Measurements from ENCODE around the gene KCNQ1.

KCNQ1 gene

DNA sequence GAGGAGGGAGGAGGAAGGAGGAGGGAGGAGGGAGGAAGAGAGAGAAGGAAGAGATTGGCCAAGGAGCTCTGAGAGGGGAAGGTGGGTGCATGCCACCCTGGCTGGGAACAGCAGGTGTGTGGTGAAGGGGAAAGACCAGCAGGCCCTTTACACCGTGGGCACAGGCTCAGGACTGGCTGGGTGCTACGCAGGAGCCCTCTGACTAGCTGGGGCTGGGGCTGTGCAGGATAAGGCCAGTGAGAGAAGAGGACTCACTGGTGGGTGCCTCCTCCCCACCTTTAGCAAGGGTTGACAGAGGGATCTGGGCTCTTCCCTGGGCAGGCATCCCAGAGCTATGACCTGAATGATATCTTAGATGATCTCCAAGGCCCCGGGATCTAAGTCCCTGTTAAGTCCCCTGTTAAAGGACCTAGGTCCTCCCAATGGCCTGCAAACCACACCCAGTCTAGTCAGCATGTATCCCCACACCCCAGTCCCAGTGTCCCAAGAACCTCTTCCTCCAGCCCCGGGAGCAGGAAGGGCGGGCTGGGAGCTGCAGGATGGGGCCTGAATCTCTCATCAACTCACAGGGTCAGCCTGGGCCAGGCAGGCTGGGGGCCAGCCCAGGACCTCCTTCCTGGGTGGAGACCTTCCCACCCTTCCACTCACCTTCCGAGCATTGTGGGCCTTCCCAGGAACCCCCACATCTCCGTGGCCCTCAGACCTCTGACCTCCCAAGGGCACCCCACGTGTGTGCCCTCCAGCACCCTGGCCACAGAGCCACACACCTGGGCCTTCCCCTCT is 385.4 kb downstream of the KCNQ1 start:
- no peak for DNase-seq (ENCODE audit: low read depth)

DNA sequence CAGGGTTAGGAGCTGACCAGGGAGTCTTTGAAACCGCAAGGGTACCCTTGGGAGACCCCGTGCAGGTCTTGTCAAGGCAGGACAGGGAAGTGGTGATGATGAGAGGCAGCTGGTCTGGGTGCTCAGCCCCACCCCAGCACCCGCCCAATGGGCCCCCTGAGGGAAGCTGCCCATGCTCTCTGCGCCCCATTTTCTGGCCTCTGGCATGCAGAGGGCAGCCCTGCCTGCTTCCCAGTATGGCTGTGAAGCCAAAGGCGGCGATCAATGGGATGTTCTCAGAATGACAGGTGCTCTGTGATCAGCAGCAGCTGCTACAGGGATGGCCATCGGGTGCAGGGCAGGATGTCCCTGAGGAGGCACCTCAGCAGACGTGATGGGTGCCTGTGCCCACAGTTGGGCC is 386.1 kb downstream of the KCNQ1 start:
- DNase-seq (ENCODE audit: low read depth) = no peak

DNA sequence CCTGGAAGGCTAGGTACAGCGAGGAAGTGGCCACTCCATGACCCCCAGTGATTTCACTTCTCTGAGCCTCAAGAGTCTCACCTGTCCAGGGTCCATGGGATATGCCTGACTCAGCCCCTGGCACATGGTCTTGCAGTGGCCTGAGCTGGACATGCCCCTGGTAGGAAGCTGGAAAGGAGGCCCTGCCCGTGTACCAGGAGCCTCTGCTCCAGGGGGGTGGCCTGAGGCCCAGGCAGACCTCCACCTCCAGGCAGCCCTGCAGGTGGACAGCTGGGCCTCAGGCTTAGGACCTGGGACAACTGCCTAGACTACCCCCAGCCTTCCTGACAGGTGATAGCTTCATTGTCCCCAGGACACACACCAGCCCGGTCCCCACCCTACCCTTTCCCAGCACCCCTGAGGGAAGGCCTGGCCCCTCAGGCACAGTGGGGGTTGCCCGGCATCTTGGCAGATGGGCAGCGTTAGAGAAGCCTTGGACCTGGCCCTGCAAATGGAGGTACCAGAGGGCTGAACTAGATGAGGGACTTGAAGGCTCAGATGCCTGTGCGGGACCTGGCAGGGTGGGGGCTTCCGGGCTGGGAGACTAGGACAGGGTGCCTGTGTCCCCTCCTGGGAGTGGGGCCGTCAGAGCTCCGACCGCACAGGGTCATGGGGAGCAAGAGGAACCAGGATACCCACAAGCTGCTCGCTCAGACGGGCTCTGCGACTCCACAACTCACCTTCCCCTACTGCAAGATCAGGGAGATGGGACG is 387.1 kb downstream of the KCNQ1 start:
- no peak for DNase-seq (ENCODE audit: low read depth)

DNA sequence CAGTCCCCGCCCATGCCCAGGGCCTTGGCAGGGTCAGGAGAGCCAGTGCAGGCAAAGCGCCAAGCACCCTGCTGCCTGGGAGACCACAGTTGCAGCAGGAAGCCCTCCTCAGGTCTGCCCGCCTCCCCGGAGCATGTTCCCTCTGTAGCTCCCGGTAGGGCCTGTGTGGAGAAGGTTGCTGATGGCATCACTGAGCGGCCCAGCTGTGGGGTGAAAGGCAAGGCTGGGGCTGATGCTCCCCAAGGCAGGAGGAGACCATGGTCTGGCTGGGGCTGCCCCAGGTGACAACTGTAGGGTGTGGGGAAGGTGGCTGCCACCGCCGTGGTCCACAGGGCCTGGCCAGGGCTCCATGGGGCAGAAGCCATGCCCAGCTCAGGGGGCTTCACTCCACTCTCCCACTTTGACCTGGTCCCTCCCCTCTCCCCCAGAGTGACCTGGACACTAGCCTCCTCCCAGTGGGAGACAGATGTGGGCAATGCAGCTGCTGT is 387.8 kb downstream of the KCNQ1 start:
- DNase-seq (ENCODE audit: low read depth) = no peak

DNA sequence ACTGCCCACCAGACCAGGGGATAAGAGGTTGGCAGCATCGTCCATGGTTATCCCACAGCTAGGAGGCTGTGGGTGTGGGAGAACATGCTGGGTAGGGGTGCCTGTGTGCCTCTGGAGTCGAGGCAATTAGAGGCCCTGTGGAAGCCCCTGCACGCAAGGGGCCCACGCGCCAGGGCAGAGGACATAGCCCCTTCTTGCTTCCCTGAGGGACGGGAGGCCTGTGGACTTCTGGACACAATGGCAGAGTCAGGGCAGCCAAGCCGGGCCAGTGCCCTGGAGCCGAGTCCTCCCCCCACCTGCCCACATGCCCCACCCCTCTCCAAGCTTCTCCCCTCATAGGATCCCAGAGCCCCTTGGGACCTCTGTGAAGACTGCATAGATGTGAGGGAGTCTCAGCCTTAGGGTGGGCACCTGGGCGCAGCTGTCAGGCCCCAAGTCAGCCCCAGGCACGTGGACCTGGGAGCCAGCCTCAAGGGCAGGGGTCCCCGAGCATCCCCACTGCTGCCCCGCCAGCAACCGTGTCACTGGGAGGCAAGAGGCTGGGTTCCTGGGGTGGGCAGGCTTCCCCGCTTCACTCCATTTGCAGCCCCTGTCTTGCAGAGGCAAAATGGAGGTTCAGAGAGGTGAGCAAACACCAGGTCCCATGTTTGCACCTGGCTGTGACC is 388.4 kb downstream of the KCNQ1 start:
- no peak for DNase-seq (ENCODE audit: low read depth)

DNA sequence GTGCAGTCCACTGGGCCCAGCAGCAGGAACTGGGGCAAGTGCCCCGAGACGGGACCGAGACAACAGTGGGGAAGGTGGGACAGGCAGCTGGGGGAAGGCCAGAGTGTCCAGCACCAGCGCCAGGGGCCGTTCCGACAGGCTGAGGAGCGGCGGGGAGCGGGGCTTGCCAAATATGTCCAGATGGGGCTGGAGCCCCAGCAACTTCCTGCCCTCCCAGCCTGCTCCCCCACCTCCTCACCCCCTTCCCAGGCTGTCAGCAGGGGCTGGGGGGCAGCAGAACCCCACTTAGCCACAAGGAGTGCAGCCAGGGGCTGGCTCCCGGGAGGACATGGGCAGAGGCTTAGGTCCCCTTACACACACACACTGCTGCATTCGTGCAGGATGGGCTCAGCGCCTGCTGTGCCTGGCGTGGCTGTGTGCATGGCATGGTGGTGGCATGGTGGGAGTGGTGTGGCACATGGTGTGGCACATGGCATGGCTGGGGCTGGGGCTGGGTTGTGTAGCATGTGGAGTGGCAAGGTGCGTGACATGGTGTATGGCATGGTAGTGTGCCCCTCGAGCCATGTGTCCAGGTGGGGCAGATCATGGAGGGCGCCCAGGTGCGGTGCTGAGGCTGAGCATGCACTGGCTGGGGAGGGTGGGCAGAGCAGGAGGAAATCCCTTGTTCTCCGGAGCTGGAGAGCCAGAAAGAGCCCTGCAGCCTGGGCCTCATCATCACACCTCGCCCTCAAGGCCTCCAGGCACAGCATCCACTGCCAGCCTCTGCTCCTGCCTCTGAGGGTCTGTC is 389.1 kb downstream of the KCNQ1 start:
- no peak for DNase-seq (ENCODE audit: low read depth)

DNA sequence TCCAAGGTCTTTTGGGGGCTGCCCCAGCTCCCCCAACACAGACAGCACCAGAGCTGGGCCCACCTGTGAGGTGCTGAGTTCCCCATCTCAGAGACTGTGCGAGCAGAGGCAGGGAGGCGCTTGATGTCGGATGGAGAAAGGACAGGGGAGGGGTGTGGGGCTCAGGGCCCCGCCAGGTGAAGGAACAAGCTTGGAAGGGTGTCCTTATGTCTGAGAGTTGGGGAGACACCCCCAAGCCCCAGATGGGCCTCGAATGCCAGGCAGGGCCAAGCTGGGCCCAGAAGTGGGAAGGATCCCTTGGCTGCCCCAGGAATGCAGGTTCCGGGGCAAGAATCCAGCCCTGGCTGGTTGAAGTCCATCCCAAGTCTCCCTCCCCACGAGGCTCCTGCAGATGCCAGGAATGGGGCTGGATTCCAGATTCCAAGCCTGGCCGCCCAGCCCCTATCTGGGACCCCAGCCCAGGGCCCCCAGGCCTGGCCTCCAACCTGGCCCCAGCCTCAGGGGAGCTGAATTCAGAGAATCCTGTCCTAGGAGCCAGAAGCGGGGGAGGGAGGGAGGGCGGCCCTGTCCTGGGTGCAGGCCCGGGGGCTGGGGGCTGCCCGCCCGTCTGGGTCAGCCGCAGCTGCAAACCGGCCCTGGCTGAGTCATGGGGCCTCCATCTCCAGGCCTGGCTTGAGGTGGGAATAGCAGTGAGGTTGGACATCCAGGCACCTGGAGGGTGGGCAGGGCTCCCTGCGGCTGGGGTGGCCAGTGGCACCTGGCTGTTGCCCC is 389.9 kb downstream of the KCNQ1 start:
- no peak for DNase-seq (ENCODE audit: low read depth)

DNA sequence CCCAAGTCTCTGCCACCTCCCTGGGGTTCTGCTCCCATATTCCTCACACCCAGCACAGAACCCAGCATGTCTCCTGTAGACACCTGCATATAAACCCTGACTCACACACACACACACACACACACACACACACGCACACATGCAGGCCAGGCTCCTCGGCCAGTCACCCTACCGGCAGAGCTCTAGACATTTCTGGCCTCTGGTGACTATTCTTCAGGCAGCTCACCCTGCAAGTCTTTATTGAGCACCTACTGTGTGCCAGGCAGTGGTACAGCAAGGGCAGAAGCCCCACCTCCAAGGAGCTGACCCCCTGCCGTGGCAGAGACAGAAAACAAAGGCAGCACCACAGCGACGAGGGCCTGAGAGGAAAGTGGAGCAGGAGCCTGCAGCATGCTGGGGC is 390.5 kb downstream of the KCNQ1 start:
- DNase-seq (ENCODE audit: low read depth) = no peak

DNA sequence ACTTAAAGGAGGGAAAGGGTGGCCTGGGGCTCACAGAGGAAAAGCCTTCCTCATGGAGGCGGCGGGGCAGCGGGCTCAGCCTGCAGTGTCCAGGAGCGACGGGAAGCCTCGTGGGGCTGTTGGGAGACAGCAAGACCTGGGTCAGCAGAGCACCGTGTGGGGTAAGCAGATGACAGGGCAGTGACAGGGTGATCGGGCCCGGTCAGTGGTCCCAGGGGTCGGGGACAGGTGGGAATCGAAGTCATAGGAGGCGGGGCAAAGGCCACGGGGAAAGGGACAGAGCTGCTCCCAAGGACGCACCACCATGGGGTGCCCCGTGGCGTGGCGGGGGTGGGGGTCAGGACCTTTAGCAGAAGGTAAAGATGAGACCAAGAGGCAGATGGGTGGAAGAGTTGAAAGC is 390.9 kb downstream of the KCNQ1 start:
- DNase-seq (ENCODE audit: low read depth) = no peak

DNA sequence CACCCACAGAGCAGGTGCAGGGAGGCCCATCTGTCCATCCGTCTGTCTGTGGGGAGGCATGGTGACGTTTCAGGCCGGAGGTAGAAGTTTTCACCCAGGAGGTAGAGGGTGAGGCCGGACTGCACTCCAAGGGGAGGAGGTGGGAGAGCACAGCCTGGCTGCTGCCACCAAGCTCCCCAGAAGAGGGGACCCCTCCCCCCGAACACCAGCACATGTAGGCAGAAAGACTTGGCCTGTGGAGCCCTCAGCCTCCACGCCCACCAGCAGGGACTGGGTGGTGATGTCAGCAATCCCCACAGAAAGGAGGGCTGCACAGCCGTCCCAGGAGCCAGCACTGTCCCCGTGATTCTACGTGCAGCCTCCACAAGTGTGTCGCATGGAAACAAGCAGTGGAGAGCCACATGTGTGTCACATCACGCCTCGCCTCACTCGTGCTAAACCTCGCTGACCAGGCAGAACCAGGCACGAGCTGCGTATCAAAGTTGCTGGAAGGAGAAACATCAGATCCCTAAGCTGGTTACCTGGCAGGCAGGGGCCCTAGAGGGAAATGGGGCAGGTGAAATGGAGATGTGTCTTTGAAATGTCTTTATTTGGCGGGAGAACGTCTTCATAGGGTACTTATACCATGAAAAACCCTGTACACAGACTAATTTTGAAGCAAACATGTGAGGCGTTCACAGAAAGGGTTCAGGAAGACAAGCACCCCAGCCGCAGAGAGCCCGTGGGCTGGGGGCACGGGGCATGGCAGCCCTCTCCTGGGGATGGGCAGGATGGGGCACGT is 391.7 kb downstream of the KCNQ1 start:
- DNase-seq (ENCODE audit: low read depth) = no peak

DNA sequence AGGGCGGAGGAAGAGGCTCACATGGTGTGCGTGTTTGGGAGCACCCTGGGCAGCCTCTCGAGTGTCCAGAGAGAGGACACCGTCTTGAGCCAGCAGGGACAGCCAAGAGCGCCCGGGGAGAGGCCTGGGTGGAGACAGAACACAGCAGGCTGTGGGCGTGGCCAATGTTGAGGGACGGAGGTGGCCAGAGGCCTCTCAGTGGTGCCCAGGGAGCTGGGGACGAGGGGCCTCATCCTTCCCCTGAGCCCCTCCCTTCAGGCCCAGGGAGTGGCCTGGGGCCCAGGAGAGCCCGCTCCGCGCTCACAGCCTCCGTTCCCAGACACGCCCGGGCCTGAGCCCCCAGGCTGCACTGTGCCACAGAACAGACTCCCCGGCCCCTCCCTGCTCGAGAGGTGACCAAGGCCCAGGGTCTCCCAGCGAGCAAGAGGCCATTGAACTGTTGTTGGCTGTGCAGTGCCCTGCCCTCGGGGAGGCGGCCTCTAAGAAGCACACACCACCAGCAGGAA is 392.3 kb downstream of the KCNQ1 start:
- DNase-seq (ENCODE audit: low read depth) = no peak

DNA sequence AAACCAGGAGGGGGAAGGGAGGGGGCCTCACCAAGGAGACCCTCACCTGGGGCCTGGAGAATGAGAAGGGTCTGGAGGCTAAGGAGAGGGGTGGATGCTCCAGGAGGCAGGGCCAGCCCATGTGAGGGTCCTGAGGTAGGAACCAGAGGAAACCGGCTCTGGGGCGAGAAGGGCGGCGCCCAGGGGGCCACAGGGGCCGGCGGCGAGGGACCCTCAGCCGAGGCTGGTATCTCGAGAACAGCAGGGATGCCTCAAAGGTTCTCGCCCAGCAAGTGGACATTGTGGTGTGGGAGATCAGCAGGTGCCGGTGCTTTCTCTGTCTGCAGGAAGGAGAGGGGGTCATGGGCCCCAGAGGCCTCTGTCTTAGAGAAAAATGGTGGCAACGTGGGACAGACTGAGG is 392.8 kb downstream of the KCNQ1 start:
- DNase-seq (ENCODE audit: low read depth) = no peak

DNA sequence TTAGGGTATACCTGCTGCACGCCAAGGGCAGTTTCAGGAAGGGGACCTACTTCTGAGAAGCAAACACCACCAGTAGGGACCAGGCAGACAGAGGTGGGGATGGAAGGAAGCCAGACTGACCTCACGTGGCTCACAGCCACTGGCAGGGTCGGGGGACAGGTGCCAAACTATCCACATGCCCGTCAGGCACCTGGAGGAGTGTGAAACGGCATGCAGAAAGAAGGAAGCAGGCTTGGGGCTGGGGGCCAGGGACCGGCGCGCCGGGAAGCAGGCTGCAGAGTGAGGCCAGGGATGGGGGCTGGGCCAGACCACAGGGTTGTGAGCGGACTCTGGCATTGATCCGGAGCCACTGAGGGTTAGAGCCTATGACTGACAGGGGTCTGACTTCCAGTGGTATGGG is 393.3 kb downstream of the KCNQ1 start:
- DNase-seq (ENCODE audit: low read depth) = no peak

DNA sequence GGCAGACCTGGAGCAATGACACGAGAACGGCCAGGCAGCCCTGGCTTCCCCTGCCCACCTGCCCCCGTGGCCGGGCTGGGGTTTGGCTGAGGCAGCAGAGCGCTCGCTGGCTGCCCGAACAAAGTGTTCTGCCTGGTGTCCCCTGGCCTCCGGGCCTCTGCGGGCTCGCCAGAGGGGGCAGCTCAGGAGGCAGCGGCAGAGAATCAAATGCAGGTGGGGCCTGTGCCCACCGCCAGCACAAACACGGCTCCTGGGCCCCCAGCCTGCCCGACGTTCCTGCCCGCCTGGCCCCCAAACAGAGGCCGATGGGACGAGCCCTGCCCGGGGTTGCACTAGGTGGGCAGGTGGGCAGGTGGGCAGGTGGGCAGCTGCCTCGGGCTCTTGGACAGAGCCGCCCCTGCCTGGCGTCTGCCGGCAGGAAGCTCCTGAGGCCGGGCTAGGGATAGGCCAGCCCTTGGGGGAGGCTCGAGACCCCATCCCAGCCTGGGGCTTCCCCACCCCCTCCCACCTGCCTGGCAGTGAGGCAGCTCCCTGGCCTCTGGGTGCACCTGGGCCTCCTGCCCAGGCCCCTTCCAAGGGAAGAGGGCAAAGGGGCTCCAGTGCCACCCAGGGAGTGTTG is 394.0 kb downstream of the KCNQ1 start:
- no peak for DNase-seq (ENCODE audit: low read depth)

DNA sequence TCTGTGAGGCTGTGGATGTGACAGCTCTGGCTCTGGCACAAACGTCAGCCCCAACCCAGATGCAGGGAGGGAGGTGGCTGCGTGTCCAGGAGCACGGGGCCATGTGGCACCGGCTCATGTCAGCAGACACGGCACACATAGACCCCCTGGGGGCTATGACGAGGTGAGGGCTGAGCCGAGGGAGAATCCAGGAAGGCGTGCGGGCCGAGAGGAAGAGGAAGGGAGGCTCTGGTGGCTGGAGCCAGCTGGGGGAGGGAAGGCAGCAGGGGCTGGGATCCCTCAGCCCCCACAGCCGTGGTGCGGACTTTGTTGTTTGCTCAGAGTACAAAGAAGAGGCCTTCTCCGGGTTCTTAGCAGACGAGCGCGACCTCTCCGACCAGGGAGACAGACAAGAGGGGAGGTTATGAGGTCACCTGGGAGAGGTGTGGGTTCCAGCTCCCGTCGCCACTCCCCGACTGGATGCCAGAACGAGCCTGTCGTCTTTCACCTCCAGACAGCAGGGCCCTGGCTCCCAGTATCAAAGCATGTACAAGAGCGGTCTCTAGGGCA is 394.7 kb downstream of the KCNQ1 start:
- no peak for DNase-seq (ENCODE audit: low read depth)

DNA sequence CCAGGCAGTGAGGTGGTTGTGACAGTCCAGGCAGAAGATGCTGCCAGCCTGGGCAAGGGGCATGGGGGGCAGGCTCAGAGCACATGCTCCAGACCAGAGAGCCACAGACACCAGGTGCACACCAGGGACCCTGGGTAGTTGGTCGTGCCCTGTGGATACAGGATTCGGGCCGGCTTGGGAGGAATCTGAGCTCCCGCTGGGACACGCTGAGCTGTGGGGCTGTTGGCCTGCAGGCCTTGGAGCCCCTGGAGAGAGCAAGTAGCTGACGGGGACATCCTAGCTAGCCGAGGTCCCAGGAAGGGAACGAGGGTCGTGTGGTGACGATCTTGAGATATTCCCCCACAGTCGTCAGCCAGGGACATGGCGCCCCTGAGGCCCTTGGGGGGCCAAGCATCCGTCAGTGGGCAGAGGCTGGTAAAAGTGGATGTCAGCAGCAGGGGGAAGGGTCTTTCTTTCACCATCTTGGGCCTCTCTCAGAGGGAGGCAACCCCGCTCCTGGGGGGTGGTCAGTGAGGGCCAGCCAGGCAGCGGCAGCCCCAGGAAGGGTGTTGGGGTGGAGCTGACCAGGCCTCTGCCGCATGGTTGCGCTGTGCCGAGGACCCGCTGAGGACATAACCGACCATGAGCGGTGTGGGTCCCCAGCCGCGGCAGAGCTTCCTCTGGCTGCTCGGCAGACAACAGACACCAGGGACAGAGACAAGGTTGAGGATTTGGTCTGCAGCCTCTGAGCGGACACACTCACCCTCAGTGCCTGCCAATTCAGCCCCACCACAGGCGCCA is 396.8 kb downstream of the KCNQ1 start:
- no peak for DNase-seq (ENCODE audit: low read depth)

DNA sequence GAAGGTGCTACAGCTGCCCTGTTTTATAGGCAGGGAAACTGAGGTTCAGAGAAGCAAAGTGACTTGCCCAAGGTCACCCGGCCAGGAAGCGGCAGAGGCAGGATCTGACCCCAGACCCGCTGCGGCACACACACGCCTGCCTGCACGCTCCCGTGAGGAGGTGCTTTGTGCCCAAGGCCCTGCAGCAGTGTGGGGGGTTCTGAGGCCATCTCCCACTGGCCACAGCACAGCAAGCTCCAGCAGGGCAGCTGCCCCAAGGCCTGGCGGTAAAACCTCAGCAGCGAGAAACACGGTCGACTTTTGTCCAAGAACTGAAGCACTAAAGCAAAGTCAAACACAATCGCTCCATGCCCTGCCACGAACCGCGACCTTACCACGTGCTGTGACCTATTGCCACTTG is 398.1 kb downstream of the KCNQ1 start:
- no peak for DNase-seq (ENCODE audit: low read depth)

DNA sequence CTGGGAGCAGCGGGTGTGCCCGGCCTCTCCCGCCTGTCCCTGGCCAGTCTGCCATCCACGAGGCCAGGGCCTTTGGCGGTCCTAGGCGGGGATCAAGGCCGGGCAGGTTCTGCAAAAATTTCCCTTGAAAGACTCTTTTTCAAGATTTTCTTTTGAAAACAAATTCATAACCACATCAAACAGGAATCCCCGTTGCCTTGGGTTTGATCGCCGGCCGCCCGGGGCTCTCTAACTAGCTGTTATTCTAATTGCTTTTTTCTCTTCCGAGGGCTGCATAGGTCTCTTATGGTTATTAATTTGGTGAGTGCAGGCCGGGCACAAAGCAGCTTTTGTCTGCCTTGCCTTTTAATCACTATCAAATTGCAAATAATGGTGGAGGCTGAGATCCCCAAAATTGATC is 398.7 kb downstream of the KCNQ1 start:
- DNase-seq (ENCODE audit: low read depth) = no peak
